Bronchial epithelial cell (primary cell): Measurements from ENCODE around the gene ZNG1A. TPM values are rescaled to one million over a fixed set of nuclear protein-coding genes. Genes with fewer than 3 reads are reported as not detected.
A peak's percentile ranks its signal among the peaks of the same experiment; 100 is the strongest.
"Not testable (repeated sequence)": the region's sequence is repeated elsewhere in the genome, so short reads cannot be mapped to it uniquely, and the experiment has no call there.

Experiments
- DNase-seq: peaks from one replicate; pipeline ENCODE4 v3.0.0-alpha.2; 2010; ENCODE audit warnings: low read depth
- FAIRE-seq: peaks from 2 replicates; lab custom pipeline; 2011; peaks lifted over from hg19 to GRCh38; lab: Jason Lieb, UNC
- H3K27me3 ChIP-seq: 2 replicates; pipeline ENCODE4 v1.5.1; 2011; ENCODE audit warnings: low read length; ENCODE audit not compliant: control insufficient read depth, insufficient read depth
- H3K36me3 ChIP-seq: 2 replicates; pipeline ENCODE4 v1.5.1; 2011; ENCODE audit warnings: low read length; ENCODE audit not compliant: control insufficient read depth, insufficient read depth
- H3K4me3 ChIP-seq: 2 replicates; pipeline ENCODE4 v1.5.1; 2011; ENCODE audit warnings: mild to moderate bottlenecking, low read depth, low read length, control low read depth
- total RNA-seq: library from RNA; depleted of rRNA; stranded (reverse); fragments of >200 nt; gene quantifications from 2 replicates; pipeline ENCODE4 v1.2.1, GENCODE V29; 2014

The ZNG1A gene
- total RNA-seq, 1 donor from 2014 or later: 78.5 TPM

- DNase-seq, H3K4me3 ChIP-seq, H3K27me3 ChIP-seq, H3K36me3 ChIP-seq, FAIRE-seq: not testable (repeated sequence)
Observed at GRCh38 chr9:88396-89037, 90.3 kb downstream of the ZNG1A start.

GRCh38 chr9:87860-88259, 91.0 kb downstream of the ZNG1A start:
- FAIRE-seq, H3K36me3 ChIP-seq, H3K27me3 ChIP-seq, DNase-seq, H3K4me3 ChIP-seq: not testable (repeated sequence)

GRCh38 chr9:87105-87504, 91.8 kb downstream of the ZNG1A start:
- H3K36me3 ChIP-seq, H3K27me3 ChIP-seq, H3K4me3 ChIP-seq, DNase-seq, FAIRE-seq: not testable (repeated sequence)

- DNase-seq, FAIRE-seq, H3K36me3 ChIP-seq, H3K4me3 ChIP-seq, H3K27me3 ChIP-seq: not testable (repeated sequence)
Observed at GRCh38 chr9:86697-87096, 92.2 kb downstream of the ZNG1A start.

GRCh38 chr9:82932-83689, 95.7 kb downstream of the ZNG1A start:
- H3K4me3 ChIP-seq, H3K36me3 ChIP-seq, H3K27me3 ChIP-seq, DNase-seq, FAIRE-seq: not testable (repeated sequence)

- not testable (repeated sequence) for FAIRE-seq, H3K27me3 ChIP-seq, H3K36me3 ChIP-seq, DNase-seq, H3K4me3 ChIP-seq
Observed at GRCh38 chr9:78333-78732, 100.5 kb downstream of the ZNG1A start.

- FAIRE-seq, H3K36me3 ChIP-seq, DNase-seq: not testable (repeated sequence)
Observed at GRCh38 chr9:76389-76788, 102.5 kb downstream of the ZNG1A start.

GRCh38 chr9:73900-74525, 104.8 kb downstream of the ZNG1A start:
- H3K36me3 ChIP-seq, FAIRE-seq, DNase-seq, H3K27me3 ChIP-seq: not testable (repeated sequence)
- peak overlapping the region; percentile 27 for H3K4me3 ChIP-seq

More at GRCh38 chr9:76389-76788, 102.5 kb downstream of the ZNG1A start:
- H3K27me3 ChIP-seq, H3K4me3 ChIP-seq: not testable (repeated sequence)

- not testable (repeated sequence) for DNase-seq, H3K36me3 ChIP-seq, H3K27me3 ChIP-seq, FAIRE-seq
- peak overlapping the region; percentile 27 for H3K4me3 ChIP-seq
Observed at GRCh38 chr9:73076-73899, 105.6 kb downstream of the ZNG1A start.

Other genes starting within 250 kb of the ZNG1A start
- gene WASHC1, start 149.6 kb downstream of the ZNG1A start, total RNA-seq: 7.4 and 9.1 TPM in 2 replicates
- 0.26 TPM in 2 replicates for gene FOXD4, start 60.6 kb downstream of the ZNG1A start, total RNA-seq
- 0.26 and 0.38 TPM in 2 replicates for gene DOCK8, start 35.8 kb upstream of the ZNG1A start, total RNA-seq